ENCODE data around the gene STXBP6.

GRCh38 chr14:24875991-24876878 is 173.7 kb downstream of the STXBP6 start:
- TF ChIP-seq CTCF (IDR thresholded peaks at IDR 0.05) (no peak), POLR2A (IDR thresholded peaks at IDR 0.05) (no peak)
